Stimulated activated CD4-positive, alpha-beta T cell treated with anti-CD3 and anti-CD28 coated beads, Interleukin-12 subunit alpha, Interleukin-12 subunit beta, amount 100 ng/mL, for 48 hours (primary cell): Measurements from ENCODE around the gene FKBP2.

Experiments used
- DNase-seq, 3 donors: peaks; one replicate each; pipeline ENCODE4 v3.0.0-alpha.2; 2020; ENCODE audit warnings: low read depth in 2 of 3, low spot score in 1 of 3

The FKBP2 gene

DNA sequence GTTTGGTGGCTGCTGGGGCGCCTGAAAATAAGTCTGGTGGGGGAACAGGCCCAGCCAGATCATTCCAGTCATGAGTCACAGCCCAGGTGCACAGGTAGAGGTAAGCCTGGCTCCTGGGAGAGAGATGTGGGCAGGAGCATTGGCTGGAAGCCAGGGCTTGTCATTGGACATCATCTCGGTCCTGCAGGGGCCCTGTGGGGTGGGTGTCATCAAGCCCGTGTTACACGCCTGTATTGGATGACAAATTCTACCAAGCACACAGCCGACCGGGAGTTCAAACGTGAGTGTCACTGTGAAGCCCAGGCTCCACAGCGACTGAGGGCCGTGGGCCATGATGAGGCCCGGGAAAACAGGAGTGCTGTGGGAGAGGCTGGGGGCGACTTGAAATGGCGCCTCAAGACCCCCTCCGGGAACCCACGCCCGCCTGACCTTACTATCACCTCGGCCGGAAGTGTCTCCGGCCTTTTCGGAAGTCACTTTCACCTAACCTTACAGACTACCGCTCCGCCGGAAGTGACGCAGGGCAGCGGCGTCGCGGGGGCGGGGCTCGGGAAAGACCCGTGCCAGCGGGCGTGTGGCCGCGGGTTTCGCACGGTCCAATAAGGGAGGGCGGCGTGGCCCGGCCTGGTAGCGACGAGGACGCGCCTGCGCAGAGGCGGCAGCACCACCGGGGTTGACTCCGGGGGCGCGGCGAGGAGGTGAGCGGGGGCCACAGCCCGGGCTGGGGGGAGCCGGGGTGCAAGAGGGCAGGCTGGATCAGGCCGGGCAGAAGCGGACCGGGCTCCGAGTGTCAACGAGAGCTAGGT, at the start of gene FKBP2:
Gene FKBP2, plus strand, starts transcription at position 661 of the 806 bp plus-strand sequence. CDS start 1,293 bp downstream, outside the sequence.
- DNase-seq: peak; percentile 92 to 97 (median 94)

GRCh38 chr11:64192434-64192833, 48.5 kb upstream of the FKBP2 start:
- no peak for DNase-seq

GRCh38 chr11:64196626-64197025, 44.3 kb upstream of the FKBP2 start:
- DNase-seq: no peak

DNA sequence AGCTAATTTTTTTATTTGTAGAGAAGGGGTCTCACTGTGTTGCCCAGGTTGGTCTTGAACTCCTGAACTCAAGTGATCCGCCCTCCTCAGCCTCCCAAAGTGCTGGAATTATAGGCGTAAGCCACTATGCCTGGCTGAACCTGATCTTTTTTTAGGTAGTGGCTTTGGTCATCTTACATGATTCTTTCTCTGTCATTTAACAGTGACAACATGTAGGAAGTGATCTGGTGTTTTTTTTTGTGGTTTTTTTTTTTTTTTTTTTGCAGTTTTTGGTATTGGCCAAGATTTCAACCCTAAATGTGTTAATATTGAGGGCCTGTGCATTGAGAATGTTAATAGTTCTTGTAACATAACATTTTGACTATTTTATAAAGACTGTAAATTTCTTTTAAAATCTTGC, 42.4 kb upstream of the FKBP2 start:
- no peak for DNase-seq

- DNase-seq: no peak
Observed at GRCh38 chr11:64201543-64201942, 39.4 kb upstream of the FKBP2 start.

DNA sequence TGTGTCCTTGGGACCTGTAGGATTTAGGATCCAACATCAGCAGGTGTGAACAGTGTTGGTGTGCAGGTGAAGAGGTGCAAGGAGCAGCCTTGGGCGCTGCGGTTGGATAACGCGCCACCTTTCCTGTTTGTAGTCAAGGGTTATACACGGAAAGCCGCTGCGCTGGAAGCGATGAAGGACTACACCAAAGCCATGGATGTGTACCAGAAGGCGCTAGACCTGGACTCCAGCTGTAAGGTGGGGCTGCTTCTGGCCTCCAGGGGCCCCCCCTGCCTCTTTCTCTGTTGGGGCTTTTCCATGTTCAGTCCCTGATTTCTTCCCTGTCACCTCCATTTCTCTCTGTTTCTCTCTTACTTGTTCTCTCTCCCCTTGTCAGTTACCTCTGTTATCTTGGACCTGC, 37.9 kb upstream of the FKBP2 start:
- DNase-seq: no peak

- DNase-seq: no peak
Observed at GRCh38 chr11:64203421-64204079, 37.3 kb upstream of the FKBP2 start.

GRCh38 chr11:64204080-64204440, 36.8 kb upstream of the FKBP2 start:
- no peak for DNase-seq

GRCh38 chr11:64204464-64204989, 36.4 kb upstream of the FKBP2 start:
- DNase-seq: peak; percentile 60 to 71 (median 65)

DNA sequence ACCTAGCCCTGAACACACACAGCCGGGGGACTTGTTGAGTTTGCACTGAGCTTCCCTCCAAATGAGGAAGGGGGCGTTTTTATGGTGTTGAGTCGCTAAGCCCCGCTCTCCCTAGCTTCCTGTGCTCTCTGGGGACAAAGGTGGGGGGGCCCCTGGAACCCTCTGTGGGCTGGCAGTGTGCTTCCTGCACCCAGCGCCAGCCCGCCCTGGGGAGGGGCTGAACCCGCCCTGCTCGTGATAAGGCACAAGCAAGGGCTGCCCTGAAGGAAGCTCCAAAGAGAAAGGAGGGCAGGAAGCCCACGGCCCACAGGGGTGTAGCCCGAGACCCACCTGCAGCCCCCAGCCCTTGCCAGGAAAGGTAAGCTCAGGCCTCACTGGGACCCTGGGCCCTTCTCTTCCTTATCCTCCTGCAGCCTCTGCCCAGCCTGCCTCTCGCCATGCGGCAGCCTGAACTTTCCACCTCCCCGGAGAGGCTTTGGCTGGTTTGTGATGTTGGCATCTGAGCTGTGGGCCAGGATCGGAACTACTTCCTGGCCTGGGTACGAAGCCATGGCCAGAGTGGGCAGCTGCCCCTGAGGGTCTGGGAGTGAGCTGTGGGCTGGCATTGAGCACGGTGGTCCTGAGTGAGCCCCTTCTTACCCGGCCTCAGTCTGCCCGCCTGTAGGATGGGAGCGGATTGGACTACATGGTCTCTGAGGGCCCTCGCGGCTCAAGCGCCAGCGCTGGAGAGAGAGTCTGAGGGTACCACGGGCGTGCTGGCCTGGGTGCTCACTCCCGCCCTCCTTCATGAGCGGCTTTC, 34.2 kb upstream of the FKBP2 start, which contains the start of gene FERMT3:
Gene FERMT3, plus strand, starts transcription at position 265 of the 799 bp plus-strand sequence. CDS start 644 bp downstream, outside the sequence.
- DNase-seq: peak; percentile 65 to 74 (median 66)

GRCh38 chr11:64207256-64208085, 33.4 kb upstream of the FKBP2 start:
- peak; percentile 70 to 77 (median 74) for DNase-seq

- no peak for DNase-seq
Observed at GRCh38 chr11:64208086-64208795, 32.7 kb upstream of the FKBP2 start.

DNA sequence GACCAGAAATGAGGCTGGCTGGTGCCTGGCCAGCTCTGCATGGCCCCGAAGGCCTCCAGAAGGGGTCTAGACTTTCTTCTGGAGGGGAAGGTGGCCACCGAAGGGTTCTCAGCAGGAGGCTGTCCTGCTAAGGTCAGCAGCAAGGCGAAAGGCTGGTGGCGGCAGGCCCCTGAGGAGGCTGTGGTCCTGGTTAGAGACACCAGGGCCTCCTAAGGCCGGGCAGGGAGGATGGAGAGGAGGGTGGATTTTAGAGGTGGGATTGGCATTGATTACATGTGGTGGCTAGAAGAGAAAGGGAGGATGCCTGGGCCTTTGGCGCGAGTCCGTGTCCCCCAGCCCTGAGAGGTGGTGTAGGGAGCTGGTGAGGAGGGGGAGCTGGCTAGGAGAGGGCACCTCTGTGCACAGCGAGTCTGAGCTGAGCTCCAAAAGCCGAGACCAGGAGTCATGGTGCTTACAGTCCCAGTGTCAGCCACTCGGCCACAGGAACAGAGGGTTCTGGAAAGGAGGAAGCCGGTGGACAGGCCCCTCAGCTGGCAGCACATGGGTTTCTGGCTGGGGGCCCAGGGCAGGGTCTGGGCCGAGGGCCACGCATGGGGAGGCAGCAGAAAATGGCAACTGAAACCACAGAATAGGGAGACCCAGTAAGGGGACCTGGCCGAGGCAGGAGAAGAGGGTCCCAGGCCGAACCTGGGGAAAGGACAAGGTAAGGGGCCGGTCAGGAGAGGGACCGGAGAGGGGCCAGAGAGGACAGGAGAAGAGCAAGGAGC, 31.9 kb upstream of the FKBP2 start:
- DNase-seq: no peak

DNA sequence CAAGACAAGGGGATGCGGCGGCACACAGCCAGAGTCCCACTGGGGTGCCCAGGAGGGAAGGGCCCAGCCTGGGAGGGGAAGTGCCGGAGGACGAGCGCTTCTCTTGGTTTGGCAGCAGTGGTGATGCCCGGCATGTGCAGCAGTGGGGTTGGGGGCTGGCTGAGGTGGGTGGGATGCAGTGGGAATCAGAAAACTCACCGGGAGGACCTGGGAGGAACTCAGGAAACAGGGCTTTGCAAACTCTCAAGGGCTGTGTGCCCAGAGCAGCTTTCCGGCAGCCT, 31.4 kb upstream of the FKBP2 start:
- DNase-seq: no peak

DNA sequence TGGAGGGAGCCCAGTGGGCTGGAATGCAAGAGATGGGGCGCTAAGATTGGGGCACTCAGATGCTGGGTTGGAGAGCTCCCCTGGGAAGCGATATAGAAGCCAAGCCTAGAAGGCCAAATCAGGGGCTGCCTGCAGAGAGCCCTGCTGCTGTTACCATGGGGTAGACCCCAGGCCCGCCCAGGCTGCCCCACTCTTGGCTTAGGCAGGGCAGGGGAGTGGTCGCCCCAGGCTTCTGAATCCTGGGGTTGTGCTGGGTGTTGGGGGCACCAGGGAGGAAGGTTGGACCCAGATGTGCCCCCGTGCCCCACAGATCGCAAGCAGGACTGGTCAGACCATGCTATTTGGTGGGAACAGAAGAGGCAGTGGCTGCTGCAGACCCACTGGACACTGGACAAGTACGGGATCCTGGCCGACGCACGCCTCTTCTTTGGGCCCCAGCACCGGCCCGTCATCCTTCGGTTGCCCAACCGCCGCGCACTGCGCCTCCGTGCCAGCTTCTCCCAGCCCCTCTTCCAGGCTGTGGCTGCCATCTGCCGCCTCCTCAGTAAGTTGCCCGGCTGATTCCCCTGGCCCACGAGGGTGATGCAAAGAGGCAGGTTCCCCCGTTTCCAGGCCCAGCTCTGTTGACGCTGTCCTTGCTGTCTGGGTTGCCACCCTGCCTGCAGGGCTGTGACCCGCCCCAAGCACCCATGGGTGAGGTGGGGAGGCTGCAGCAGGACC, 30.4 kb upstream of the FKBP2 start:
- DNase-seq: no peak

- DNase-seq: no peak
Observed at GRCh38 chr11:64211181-64211872, 29.6 kb upstream of the FKBP2 start.

GRCh38 chr11:64216879-64217278, 24.0 kb upstream of the FKBP2 start:
- no peak for DNase-seq
